Measurements from ENCODE around the gene CDC42SE1. TPM values are rescaled to one million over a fixed set of nuclear protein-coding genes. Genes with fewer than 3 reads are reported as not detected.
A peak's percentile ranks its signal among the peaks of the same experiment; 100 is the strongest.

CDC42SE1 gene
- total and polyA plus RNA-seq, 9 of the 15 experiments (the other 6 are each of a cell fraction or from before 2014, with no cell fraction given), result 78.1 to 189 (median 114) TPM

DNA sequence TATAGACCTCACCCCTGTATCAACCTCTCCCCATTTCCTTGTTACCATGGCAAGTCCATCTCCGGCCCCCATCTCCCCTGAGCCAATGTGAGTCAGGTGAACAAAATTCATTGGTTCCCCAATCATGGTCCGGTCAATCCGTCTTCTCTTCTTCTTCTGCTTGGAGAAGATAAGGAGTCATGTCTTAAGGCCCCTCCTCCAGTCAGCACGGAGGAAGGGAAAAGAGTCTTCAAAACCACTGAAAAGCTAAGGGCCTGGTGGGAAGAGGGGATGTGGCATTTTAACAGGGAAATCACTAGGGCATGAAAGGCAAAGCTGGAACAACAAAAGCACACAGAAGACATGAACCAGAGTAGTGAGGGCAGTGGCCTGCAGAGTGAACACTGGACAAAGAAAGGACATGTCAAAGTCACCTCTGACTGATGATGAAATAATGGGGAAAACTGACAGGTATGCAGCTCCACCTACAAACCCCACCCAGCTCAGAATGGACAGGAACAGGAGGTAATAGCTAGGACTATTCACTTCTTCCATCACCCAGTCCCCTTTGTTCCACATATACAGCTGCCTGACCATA is 4.4 kb downstream of the CDC42SE1 start (continued):
- TF ChIP-seq, protein P1, sequence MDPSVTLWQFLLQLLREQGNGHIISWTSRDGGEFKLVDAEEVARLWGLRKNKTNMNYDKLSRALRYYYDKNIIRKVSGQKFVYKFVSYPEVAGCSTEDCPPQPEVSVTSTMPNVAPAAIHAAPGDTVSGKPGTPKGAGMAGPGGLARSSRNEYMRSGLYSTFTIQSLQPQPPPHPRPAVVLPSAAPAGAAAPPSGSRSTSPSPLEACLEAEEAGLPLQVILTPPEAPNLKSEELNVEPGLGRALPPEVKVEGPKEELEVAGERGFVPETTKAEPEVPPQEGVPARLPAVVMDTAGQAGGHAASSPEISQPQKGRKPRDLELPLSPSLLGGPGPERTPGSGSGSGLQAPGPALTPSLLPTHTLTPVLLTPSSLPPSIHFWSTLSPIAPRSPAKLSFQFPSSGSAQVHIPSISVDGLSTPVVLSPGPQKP (CRISPR knock-in tag; IDR thresholded peaks at IDR 0.05), result no peak
- TF ChIP-seq JUN (IDR thresholded peaks at IDR 0.05; ENCODE audit: borderline replicate concordance, low read depth, low read length) (no peak), JUN (CRISPR knock-in tag; IDR thresholded peaks at IDR 0.05; ENCODE audit: borderline replicate concordance) (no peak), CTBP1 (IDR thresholded peaks at IDR 0.05; ENCODE audit: borderline replicate concordance) (peak; percentile 97), NKRF (IDR thresholded peaks at IDR 0.05; ENCODE audit: borderline replicate concordance) (0 out of 2 replicates have a peak, but pooled peaks have one; percentile 16), RBM14 (IDR thresholded peaks at IDR 0.05; ENCODE audit: borderline replicate concordance, insufficient read depth, low read depth, low read length) (no peak), KDM5B (IDR thresholded peaks at IDR 0.05; ENCODE audit: insufficient replicate concordance, low read depth, low read length) (peak; percentile 37), MBD2 (IDR thresholded peaks at IDR 0.05; ENCODE audit: borderline replicate concordance, low read depth) (0 out of 2 replicates have a peak, but pooled peaks have one; percentile 42), ZNF695 (CRISPR knock-in tag; IDR thresholded peaks at IDR 0.05) (no peak), ZKSCAN3 (CRISPR knock-in tag; IDR thresholded peaks at IDR 0.05) (no peak), CBX1 (IDR thresholded peaks at IDR 0.05; ENCODE audit: low read depth) (no peak), NR4A1 (CRISPR knock-in tag; IDR thresholded peaks at IDR 0.05) (no peak), NR4A1 (tag; IDR thresholded peaks at IDR 0.05) (no peak), ZNF175 (CRISPR knock-in tag; IDR thresholded peaks at IDR 0.05; ENCODE audit: low read depth) (no peak; the same call in 1 of the 2 replicates), ZSCAN29 (IDR thresholded peaks at IDR 0.05) (no peak), SLC30A9 (CRISPR knock-in tag; IDR thresholded peaks at IDR 0.05) (no peak), EGR1 (conservative IDR thresholded peaks at IDR 0.05) (no peak), SOX6 (IDR thresholded peaks at IDR 0.05) (peak; percentile 67), TAL1 (IDR thresholded peaks at IDR 0.05) (peak; percentile 85)
- TF ChIP-seq, protein P2, sequence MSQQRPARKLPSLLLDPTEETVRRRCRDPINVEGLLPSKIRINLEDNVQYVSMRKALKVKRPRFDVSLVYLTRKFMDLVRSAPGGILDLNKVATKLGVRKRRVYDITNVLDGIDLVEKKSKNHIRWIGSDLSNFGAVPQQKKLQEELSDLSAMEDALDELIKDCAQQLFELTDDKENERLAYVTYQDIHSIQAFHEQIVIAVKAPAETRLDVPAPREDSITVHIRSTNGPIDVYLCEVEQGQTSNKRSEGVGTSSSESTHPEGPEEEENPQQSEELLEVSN (IDR thresholded peaks at IDR 0.05; ENCODE audit: borderline replicate concordance in 1 of 2, extremely low read depth in 1 of 2, insufficient read depth in 1 of 2, insufficient read length in 1 of 2, low read depth in 1 of 2, low read length in 1 of 2, poor library complexity in 1 of 2, severe bottlenecking in 1 of 2), result no peak
- TF ChIP-seq, protein P3, sequence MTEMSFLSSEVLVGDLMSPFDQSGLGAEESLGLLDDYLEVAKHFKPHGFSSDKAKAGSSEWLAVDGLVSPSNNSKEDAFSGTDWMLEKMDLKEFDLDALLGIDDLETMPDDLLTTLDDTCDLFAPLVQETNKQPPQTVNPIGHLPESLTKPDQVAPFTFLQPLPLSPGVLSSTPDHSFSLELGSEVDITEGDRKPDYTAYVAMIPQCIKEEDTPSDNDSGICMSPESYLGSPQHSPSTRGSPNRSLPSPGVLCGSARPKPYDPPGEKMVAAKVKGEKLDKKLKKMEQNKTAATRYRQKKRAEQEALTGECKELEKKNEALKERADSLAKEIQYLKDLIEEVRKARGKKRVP (CRISPR knock-in tag; IDR thresholded peaks at IDR 0.05), result no peak
- TF ChIP-seq, protein P4, sequence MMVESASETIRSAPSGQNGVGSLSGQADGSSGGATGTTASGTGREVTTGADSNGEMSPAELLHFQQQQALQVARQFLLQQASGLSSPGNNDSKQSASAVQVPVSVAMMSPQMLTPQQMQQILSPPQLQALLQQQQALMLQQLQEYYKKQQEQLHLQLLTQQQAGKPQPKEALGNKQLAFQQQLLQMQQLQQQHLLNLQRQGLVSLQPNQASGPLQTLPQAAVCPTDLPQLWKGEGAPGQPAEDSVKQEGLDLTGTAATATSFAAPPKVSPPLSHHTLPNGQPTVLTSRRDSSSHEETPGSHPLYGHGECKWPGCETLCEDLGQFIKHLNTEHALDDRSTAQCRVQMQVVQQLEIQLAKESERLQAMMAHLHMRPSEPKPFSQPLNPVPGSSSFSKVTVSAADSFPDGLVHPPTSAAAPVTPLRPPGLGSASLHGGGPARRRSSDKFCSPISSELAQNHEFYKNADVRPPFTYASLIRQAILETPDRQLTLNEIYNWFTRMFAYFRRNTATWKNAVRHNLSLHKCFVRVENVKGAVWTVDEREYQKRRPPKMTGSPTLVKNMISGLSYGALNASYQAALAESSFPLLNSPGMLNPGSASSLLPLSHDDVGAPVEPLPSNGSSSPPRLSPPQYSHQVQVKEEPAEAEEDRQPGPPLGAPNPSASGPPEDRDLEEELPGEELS (CRISPR knock-in tag; IDR thresholded peaks at IDR 0.05; ENCODE audit: borderline replicate concordance), result no peak

Data from K562 (cell line).